Calu3 (cell line): Measurements from ENCODE around the gene P2RY6. TPM values are rescaled to one million over a fixed set of nuclear protein-coding genes. Genes with fewer than 3 reads are reported as not detected.

Source experiments
- BruUV-seq: library from RNA; stranded (reverse); fragments of 400-500 nt; replicated peaks from 2 replicates; lab custom pipeline; 2021; lab: Mats Ljungman, UMichigan
- CTCF ChIA-PET: fragments of 300-600 bp; sonication (Branson Sonifier 250); formaldehyde crosslinking; loops from one replicate; lab custom pipeline; 2022; ENCODE audit warnings: antibody characterized with exemption; lab: Charles Lee
- DNase-seq: peaks from one replicate; pipeline ENCODE4 v3.0.0; 2022
- H3K27ac Mint-ChIP-seq: one replicate; pipeline ENCODE4 v1.8.0; 2022; ENCODE audit warnings: mixed read lengths; ENCODE audit not compliant: unreplicated experiment
- H3K27me3 Mint-ChIP-seq: one replicate; pipeline ENCODE4 v1.8.0; 2022; ENCODE audit warnings: mixed read lengths; ENCODE audit not compliant: unreplicated experiment
- H3K36me3 Mint-ChIP-seq: one replicate; pipeline ENCODE4 v1.8.0; 2022; ENCODE audit warnings: mild to moderate bottlenecking, moderate library complexity, mixed read lengths; ENCODE audit not compliant: insufficient read depth, unreplicated experiment
- H3K4me1 Mint-ChIP-seq: one replicate; pipeline ENCODE4 v1.8.0; 2022; ENCODE audit warnings: mild to moderate bottlenecking, low read depth, mixed read lengths; ENCODE audit not compliant: unreplicated experiment
- H3K4me3 Mint-ChIP-seq: one replicate; pipeline ENCODE4 v1.8.0; 2022; ENCODE audit warnings: mild to moderate bottlenecking, low read depth, moderate library complexity, mixed read lengths; ENCODE audit not compliant: unreplicated experiment
- H3K9me3 Mint-ChIP-seq: one replicate; pipeline ENCODE4 v1.8.0; 2022; ENCODE audit warnings: low read depth, mixed read lengths; ENCODE audit not compliant: unreplicated experiment
- CTCF ChIP-seq: fragments of 200-600 bp; IDR thresholded peaks from one replicate; pipeline ENCODE4 v1.8.0; 2022; ENCODE audit warnings: antibody characterized with exemption; ENCODE audit not compliant: unreplicated experiment
- intact Hi-C: fragments of 100-400 bp; cut with micrococcal nuclease; formaldehyde crosslinking; loops from one replicate; pipeline ENCODE4 v1.10.0; 2022; ENCODE audit not compliant: unreplicated experiment
- total RNA-seq: library from RNA; stranded (reverse); gene quantifications from 2 replicates; pipeline ENCODE4 v1.2.3, GENCODE V29; 2022

The P2RY6 gene
- total RNA-seq, 1 experiment from 2014 or later, result not detected

DNA sequence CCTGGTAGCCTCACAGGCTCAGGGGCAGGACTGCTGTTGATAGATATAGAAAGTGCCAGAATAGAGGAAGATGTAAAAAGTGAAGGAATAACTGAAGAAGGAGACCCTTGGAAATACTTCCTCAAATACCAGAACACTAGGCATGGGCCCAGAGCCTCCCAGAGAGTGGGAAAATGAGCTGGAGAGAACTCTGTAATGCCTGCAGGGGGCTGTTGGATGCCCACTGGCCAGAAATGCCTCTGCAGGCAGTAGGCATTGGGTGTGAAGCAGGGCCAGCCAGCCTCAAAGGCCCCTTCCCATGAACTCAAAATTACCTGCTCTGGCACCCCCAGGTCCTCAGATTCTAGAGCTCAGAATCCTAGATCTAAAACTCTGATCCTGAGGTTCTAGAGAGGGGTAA, 38.9 kb upstream of the P2RY6 start:
- intact Hi-C loops, result no loop called here
- no peaks in the 10 kb centered on the region for H3K36me3 Mint-ChIP-seq
- no peaks in the 10 kb centered on the region for H3K9me3 Mint-ChIP-seq
- BruUV-seq, result no TSS peak
- no peaks in the 10 kb centered on the region for H3K27me3 Mint-ChIP-seq
- CTCF ChIA-PET, result no interaction called here
- no peak overlapping the region for H3K27ac Mint-ChIP-seq
- no peaks in the 10 kb centered on the region for H3K4me1 Mint-ChIP-seq
- DNase-seq, result no peak
- no peak for TF ChIP-seq CTCF
- H3K4me3 Mint-ChIP-seq, result no peak overlapping the region

GRCh38 chr11:73233692-73234470, 38.3 kb upstream of the P2RY6 start:
- no peak overlapping the region for H3K4me3 Mint-ChIP-seq
- no peak for DNase-seq
- no TSS peak for BruUV-seq
- no peaks in the 10 kb centered on the region for H3K36me3 Mint-ChIP-seq
- no peak for TF ChIP-seq CTCF
- no peaks in the 10 kb centered on the region for H3K9me3 Mint-ChIP-seq
- intact Hi-C loops, result no loop called here
- CTCF ChIA-PET, result no interaction called here
- H3K27ac Mint-ChIP-seq, result no peak overlapping the region
- H3K4me1 Mint-ChIP-seq, result peaks cover 4% of the 10 kb centered on the region
- no peaks in the 10 kb centered on the region for H3K27me3 Mint-ChIP-seq

- Mint-ChIP-seq H3K9me3 (no peaks in the 10 kb centered on the region), H3K36me3 (no peaks in the 10 kb centered on the region), H3K4me3 (no peak overlapping the region), H3K27me3 (no peaks in the 10 kb centered on the region), H3K4me1 (peaks cover 10% of the 10 kb centered on the region), H3K27ac (no peak overlapping the region)
- intact Hi-C loops, result no loop called here
- CTCF ChIA-PET, result no interaction called here
- BruUV-seq, result no TSS peak
- DNase-seq, result no peak
- TF ChIP-seq CTCF, result no peak
These were observed 37.5 kb upstream of the P2RY6 start for GRCh38 chr11:73234471-73235181.

- Mint-ChIP-seq H3K4me1 (peaks cover 15% of the 10 kb centered on the region), H3K4me3 (no peak overlapping the region), H3K27me3 (no peaks in the 10 kb centered on the region), H3K36me3 (no peaks in the 10 kb centered on the region), H3K27ac (no peak overlapping the region), H3K9me3 (no peaks in the 10 kb centered on the region)
- no peak for DNase-seq
- CTCF ChIA-PET, result interaction anchor here (2.2 kb wide), 1 partner anchor 8 kb away, joined by 7 read pairs; no protein-coding TSS in a partner anchor
- intact Hi-C loops, result no loop called here
- no TSS peak for BruUV-seq
- no peak for TF ChIP-seq CTCF
These were observed 36.8 kb upstream of the P2RY6 start for GRCh38 chr11:73235236-73235786.
